Measurements from ENCODE around the gene ENOX1. TPM values are rescaled to one million over a fixed set of nuclear protein-coding genes. Genes with fewer than 3 reads are reported as not detected.

Gene ENOX1
- total and polyA plus RNA-seq, 2 of the 13 experiments (the other 11 are each of a cell fraction or from before 2014, with no cell fraction given): not detected

- in situ Hi-C loops (cut with HindIII; ENCODE audit: extremely low pct_ligation_motif_present, low pct_unique_long_range_greater_than_20kb): no loop called here
- intact Hi-C loops (cut with micrococcal nuclease; ENCODE audit: unreplicated experiment): no loop called here
- Histone ChIP-seq H3K27ac (ENCODE audit: extremely low read length, insufficient read depth, low read length) (no peak overlapping the region), H3K9ac (ENCODE audit: insufficient read depth, low read depth, low read length) (no peak overlapping the region), H3K36me3 (replicated peaks in 1 of 2; ENCODE audit: control insufficient read depth in 1 of 2, insufficient read depth in 2 of 2, low read length in 2 of 2) (no peaks in the 10 kb centered on the region), H3K27me3 (ENCODE audit: control insufficient read depth in 1 of 2, insufficient read depth in 2 of 2, low read length in 2 of 2) (no peaks in the 10 kb centered on the region; a peak in 1 of 5 replicates), H3K4me2 (ENCODE audit: low read depth, low read length) (no peak overlapping the region), H3K79me2 (ENCODE audit: insufficient read depth, low read length) (no peaks in the 10 kb centered on the region), H3K4me1 (ENCODE audit: insufficient read depth, low read length) (no peaks in the 10 kb centered on the region), H2AFZ (ENCODE audit: low read length) (no peak overlapping the region), H4K20me1 (ENCODE audit: insufficient read depth, low read length) (no peaks in the 10 kb centered on the region), H3K4me3 (replicated peaks in 1 of 3; ENCODE audit: insufficient read depth in 1 of 3, low read depth in 2 of 3, low read length in 3 of 3) (no peak overlapping the region), H3K9me3 (ENCODE audit: low read length) (no peaks in the 10 kb centered on the region)
- DNase-seq (ENCODE audit: low spot score) (no peak), FAIRE-seq (no peak), ATAC-seq (no peak)
- 0% methylated on average over 2 of the region's 2 CpGs for WGBS (ENCODE audit: low lambda C conversion rate)
- ChIA-PET CTCF (ENCODE audit: low intra/inter-chr PET ratio, low total read pairs) (no interaction called here), POLR2A (no interaction called here)
- TF ChIP-seq ZFYVE20 (CRISPR knock-in tag; IDR thresholded peaks at IDR 0.05; ENCODE audit: borderline replicate concordance, low read depth): no peak
- TF ChIP-seq ARID4A (CRISPR knock-in tag; IDR thresholded peaks at IDR 0.05; ENCODE audit: borderline replicate concordance): no peak
- no peak for TF ChIP-seq MAF1 (CRISPR knock-in tag; IDR thresholded peaks at IDR 0.05; ENCODE audit: borderline replicate concordance)
- no TSS peak for BruUV-seq (replicated peaks)
Observed at GRCh38 chr13:43387880-43388279, 398.9 kb downstream of the ENOX1 start.

All from HepG2 (cell line).